K562 (cell line): ENCODE results near the gene KNCN. TPM values are rescaled to one million over a fixed set of nuclear protein-coding genes. Genes with fewer than 3 reads are reported as not detected.

ENCODE experiments used
- CHCHD3 ChIP-seq: fragments of 250-450 bp; sonication (Bioruptor Pico); IDR thresholded peaks from 2 replicates; pipeline ENCODE4 v2.1.2; 2022; ENCODE audit warnings: mild to moderate bottlenecking
- DDX20 ChIP-seq: fragments of 450-650 bp; IDR thresholded peaks from 2 replicates; pipeline ENCODE4 v1.6.1; 2016; ENCODE audit warnings: missing genetic modification characterization, low read depth, mild to moderate bottlenecking, missing compliant biosample characterization, moderate library complexity
- ETV6 ChIP-seq, 3 experiments: fragments of 150-350 bp in 1 of 3; sonication (generic) in 1 of 3; formaldehyde crosslinking in 1 of 3; IDR thresholded peaks; 2 replicates each; pipeline versions ENCODE4 v1.6.1 to v1.8.0; 2014 to 2022; ENCODE audit warnings: borderline replicate concordance in 2 of 3, low read depth in 2 of 3, antibody characterized with exemption in 1 of 3, low read length in 1 of 3, mild to moderate bottlenecking in 1 of 3, missing genetic modification reagents in 1 of 3
- FOS ChIP-seq: IDR thresholded peaks from 3 replicates; pipeline ENCODE4 v1.6.1; 2011; ENCODE audit not compliant: insufficient read length; ENCODE audit errors: extremely low read depth
- MYBL2 ChIP-seq, 2 experiments: fragments of 450-650 bp in 1 of 2; sonication (generic) in 1 of 2; formaldehyde crosslinking in 1 of 2; IDR thresholded peaks; 2 replicates each; pipeline versions ENCODE4 v1.6.1 to v1.8.1; 2017 to 2022; ENCODE audit warnings: borderline replicate concordance in 1 of 2, inconsistent platforms in 1 of 2, low read depth in 1 of 2, mild to moderate bottlenecking in 1 of 2, missing genetic modification reagents in 1 of 2, moderate library complexity in 1 of 2
- PCBP1 ChIP-seq: fragments of 200-400 bp; formaldehyde crosslinking; IDR thresholded peaks from 2 replicates; pipeline ENCODE4 v1.6.1; 2018; ENCODE audit warnings: mild to moderate bottlenecking, low read depth, low read length; ENCODE audit not compliant: poor library complexity, severe bottlenecking
- POLR2B ChIP-seq: fragments of 450-650 bp; IDR thresholded peaks from 2 replicates; pipeline ENCODE4 v1.6.1; 2018; ENCODE audit warnings: low read depth; ENCODE audit not compliant: partially characterized antibody
- SIRT6 ChIP-seq: IDR thresholded peaks from one replicate; pipeline ENCODE4 v1.6.1; 2012; ENCODE audit warnings: low read depth, mild to moderate bottlenecking, control low read depth, inconsistent platforms, low read length, moderate library complexity
- SMC3 ChIP-seq: conservative IDR thresholded peaks from 2 replicates; pipeline ENCODE4 v1.6.1; 2011; ENCODE audit warnings: low read depth, low read length, improper control_type of control experiment; ENCODE audit not compliant: insufficient read depth
- WHSC1 ChIP-seq: IDR thresholded peaks from one replicate; pipeline ENCODE4 v1.6.1; 2012; ENCODE audit warnings: low read length, control low read depth, inconsistent platforms
- ZBTB8A ChIP-seq: fragments of 450-650 bp; IDR thresholded peaks from 2 replicates; pipeline ENCODE4 v1.6.1; 2018; ENCODE audit warnings: mild to moderate bottlenecking, moderate library complexity; ENCODE audit not compliant: partially characterized antibody
- ZNF143 ChIP-seq: sonication (generic); formaldehyde crosslinking; IDR thresholded peaks from 2 replicates; pipeline ENCODE4 v1.9.0; 2022; ENCODE audit warnings: mild to moderate bottlenecking, missing genetic modification reagents
- polyA plus RNA-seq, 8 experiments: library from polyadenylated mRNA; depleted of rRNA in 4 of 8; stranded (reverse) in 5 of 8; unstranded in 3 of 8; fragments of >200 nt; fragmentation: Nextera tagmentation in 2 of 8; fragmentation: Illumina TruSeq in 1 of 8; extraction: Ambion mirVana in 2 of 8; extraction: Trizol in 1 of 8; gene quantifications; 2 replicates each; pipeline versions ENCODE4 v1.2.1 to v1.2.3, GENCODE V29; 2011 to 2014; ENCODE audit warnings: inconsistent platforms in 1 of 8, missing spikeins in 1 of 8
- total RNA-seq, 7 experiments: library from RNA; depleted of rRNA in 6 of 7; stranded (reverse); fragments of >200 nt in 6 of 7; fragmentation: Illumina TruSeq in 2 of 7; extraction: Trizol in 2 of 7; gene quantifications; 2 replicates each; pipeline versions ENCODE4 v1.2.1 to v1.2.3, GENCODE V29; 2011 to 2021; ENCODE audit warnings: low replicate concordance in 1 of 7
- TF ChIP-seq, protein P1 (sequence below), 2 experiments: IDR thresholded peaks; 2 replicates each; pipeline ENCODE4 v1.6.1; 2012; ENCODE audit warnings: improper control_type of control experiment in 2 of 2, low read depth in 2 of 2, low read length in 2 of 2, borderline replicate concordance in 1 of 2
- TF ChIP-seq, protein P2 (sequence below): fragments of 450-650 bp; IDR thresholded peaks from 2 replicates; pipeline ENCODE4 v1.6.1; 2017; ENCODE audit warnings: mild to moderate bottlenecking, moderate library complexity
- TF ChIP-seq, protein P3 (sequence below): sonication (generic); formaldehyde crosslinking; IDR thresholded peaks from 2 replicates; pipeline ENCODE4 v1.8.0; 2023; ENCODE audit warnings: mild to moderate bottlenecking, missing genetic modification reagents
- TF ChIP-seq, protein P4 (sequence below): fragments of 450-650 bp; formaldehyde crosslinking; IDR thresholded peaks from 2 replicates; pipeline ENCODE4 v1.4.0; 2020; ENCODE audit warnings: mild to moderate bottlenecking, moderate library complexity
- TF ChIP-seq, protein P5 (sequence below): IDR thresholded peaks from 2 replicates; pipeline ENCODE4 v1.6.1; 2016; ENCODE audit warnings: missing genetic modification characterization, missing compliant biosample characterization

KNCN gene
- total and polyA plus RNA-seq, 9 of the 15 experiments (the other 6 are each of a cell fraction or from before 2014, with no cell fraction given), result not detected

DNA sequence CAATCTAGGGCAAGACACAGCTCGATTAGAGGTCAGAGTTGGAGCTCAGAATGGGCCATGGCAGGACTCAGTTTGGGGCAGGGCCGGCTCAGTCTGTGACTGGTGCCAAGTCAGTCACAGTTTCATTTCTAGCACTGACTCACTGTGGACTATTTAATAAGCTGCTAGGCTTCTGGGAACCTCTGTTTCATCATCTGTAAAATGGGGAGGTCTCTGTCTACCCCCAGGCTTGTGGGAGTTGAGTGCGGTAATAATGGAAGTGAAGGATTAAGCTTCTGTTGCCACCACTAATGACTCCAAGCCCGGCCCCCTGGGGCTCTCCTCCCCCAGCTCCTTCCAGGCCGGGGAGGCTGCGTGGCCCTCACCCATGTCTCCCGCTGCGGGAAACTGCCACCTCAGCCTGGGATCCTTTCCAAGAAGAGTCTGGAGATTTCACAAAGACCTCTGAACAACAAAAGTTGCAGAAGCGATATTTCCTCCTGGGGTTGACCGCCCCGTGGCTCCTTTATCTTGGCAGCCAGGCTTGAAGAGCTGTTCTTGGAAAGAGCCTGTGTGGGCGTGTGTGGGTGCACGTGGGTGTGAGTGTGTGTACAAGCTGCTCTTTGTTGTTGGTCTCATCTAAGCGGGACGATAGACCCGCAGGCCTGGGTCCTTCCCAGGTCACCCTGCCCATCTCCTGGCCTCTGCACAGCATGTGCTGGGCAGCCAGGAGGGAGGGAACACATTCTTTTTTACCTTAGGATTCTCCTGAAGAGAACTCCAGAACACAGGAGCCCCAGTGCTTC, 29.1 kb downstream of the KNCN start (continued):
- TF ChIP-seq, protein P1, sequence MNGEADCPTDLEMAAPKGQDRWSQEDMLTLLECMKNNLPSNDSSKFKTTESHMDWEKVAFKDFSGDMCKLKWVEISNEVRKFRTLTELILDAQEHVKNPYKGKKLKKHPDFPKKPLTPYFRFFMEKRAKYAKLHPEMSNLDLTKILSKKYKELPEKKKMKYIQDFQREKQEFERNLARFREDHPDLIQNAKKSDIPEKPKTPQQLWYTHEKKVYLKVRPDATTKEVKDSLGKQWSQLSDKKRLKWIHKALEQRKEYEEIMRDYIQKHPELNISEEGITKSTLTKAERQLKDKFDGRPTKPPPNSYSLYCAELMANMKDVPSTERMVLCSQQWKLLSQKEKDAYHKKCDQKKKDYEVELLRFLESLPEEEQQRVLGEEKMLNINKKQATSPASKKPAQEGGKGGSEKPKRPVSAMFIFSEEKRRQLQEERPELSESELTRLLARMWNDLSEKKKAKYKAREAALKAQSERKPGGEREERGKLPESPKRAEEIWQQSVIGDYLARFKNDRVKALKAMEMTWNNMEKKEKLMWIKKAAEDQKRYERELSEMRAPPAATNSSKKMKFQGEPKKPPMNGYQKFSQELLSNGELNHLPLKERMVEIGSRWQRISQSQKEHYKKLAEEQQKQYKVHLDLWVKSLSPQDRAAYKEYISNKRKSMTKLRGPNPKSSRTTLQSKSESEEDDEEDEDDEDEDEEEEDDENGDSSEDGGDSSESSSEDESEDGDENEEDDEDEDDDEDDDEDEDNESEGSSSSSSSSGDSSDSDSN (IDR thresholded peaks at IDR 0.05; ENCODE audit: borderline replicate concordance in 1 of 2, low read depth in 2 of 2, low read length in 2 of 2), result peak; percentile 94 to 98; a peak in 3 of 4 replicates
- TF ChIP-seq, protein P2, sequence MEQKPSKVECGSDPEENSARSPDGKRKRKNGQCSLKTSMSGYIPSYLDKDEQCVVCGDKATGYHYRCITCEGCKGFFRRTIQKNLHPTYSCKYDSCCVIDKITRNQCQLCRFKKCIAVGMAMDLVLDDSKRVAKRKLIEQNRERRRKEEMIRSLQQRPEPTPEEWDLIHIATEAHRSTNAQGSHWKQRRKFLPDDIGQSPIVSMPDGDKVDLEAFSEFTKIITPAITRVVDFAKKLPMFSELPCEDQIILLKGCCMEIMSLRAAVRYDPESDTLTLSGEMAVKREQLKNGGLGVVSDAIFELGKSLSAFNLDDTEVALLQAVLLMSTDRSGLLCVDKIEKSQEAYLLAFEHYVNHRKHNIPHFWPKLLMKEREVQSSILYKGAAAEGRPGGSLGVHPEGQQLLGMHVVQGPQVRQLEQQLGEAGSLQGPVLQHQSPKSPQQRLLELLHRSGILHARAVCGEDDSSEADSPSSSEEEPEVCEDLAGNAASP, result no peak
- no peak for TF ChIP-seq WHSC1
- TF ChIP-seq DDX20 (tag), result no peak
- TF ChIP-seq CHCHD3 (CRISPR knock-in tag), result 0 out of 2 replicates have a peak, but pooled peaks have one; percentile 21
- TF ChIP-seq MYBL2 (IDR thresholded peaks at IDR 0.05; ENCODE audit: low read depth), result no peak
- TF ChIP-seq MYBL2 (CRISPR knock-in tag; IDR thresholded peaks at IDR 0.05; ENCODE audit: borderline replicate concordance), result no peak
- TF ChIP-seq FOS, result no peak
- TF ChIP-seq, protein P3, sequence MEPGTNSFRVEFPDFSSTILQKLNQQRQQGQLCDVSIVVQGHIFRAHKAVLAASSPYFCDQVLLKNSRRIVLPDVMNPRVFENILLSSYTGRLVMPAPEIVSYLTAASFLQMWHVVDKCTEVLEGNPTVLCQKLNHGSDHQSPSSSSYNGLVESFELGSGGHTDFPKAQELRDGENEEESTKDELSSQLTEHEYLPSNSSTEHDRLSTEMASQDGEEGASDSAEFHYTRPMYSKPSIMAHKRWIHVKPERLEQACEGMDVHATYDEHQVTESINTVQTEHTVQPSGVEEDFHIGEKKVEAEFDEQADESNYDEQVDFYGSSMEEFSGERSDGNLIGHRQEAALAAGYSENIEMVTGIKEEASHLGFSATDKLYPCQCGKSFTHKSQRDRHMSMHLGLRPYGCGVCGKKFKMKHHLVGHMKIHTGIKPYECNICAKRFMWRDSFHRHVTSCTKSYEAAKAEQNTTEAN (CRISPR knock-in tag), result peak; percentile 71; the same call in 1 of the 2 replicates
- TF ChIP-seq SIRT6, result no peak
- peak; percentile 25; the same call in 1 of the 2 replicates for TF ChIP-seq SMC3
- TF ChIP-seq ETV6 (IDR thresholded peaks at IDR 0.05; ENCODE audit: borderline replicate concordance in 1 of 2, low read depth in 2 of 2, low read length in 1 of 2), result peak in 1 of 2 experiments; percentile 83; a peak in 3 of 4 replicates
- TF ChIP-seq ETV6 (CRISPR knock-in tag; IDR thresholded peaks at IDR 0.05; ENCODE audit: borderline replicate concordance), result no peak
- TF ChIP-seq POLR2B, result no peak
- TF ChIP-seq, protein P4, sequence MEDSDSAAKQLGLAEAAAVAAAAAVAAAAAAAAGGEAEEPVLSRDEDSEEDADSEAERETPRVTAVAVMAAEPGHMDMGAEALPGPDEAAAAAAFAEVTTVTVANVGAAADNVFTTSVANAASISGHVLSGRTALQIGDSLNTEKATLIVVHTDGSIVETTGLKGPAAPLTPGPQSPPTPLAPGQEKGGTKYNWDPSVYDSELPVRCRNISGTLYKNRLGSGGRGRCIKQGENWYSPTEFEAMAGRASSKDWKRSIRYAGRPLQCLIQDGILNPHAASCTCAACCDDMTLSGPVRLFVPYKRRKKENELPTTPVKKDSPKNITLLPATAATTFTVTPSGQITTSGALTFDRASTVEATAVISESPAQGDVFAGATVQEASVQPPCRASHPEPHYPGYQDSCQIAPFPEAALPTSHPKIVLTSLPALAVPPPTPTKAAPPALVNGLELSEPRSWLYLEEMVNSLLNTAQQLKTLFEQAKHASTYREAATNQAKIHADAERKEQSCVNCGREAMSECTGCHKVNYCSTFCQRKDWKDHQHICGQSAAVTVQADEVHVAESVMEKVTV (CRISPR knock-in tag), result no peak
- TF ChIP-seq ZBTB8A, result no peak
- TF ChIP-seq PCBP1, result no peak
- no peak for TF ChIP-seq ZNF143
- TF ChIP-seq, protein P5, sequence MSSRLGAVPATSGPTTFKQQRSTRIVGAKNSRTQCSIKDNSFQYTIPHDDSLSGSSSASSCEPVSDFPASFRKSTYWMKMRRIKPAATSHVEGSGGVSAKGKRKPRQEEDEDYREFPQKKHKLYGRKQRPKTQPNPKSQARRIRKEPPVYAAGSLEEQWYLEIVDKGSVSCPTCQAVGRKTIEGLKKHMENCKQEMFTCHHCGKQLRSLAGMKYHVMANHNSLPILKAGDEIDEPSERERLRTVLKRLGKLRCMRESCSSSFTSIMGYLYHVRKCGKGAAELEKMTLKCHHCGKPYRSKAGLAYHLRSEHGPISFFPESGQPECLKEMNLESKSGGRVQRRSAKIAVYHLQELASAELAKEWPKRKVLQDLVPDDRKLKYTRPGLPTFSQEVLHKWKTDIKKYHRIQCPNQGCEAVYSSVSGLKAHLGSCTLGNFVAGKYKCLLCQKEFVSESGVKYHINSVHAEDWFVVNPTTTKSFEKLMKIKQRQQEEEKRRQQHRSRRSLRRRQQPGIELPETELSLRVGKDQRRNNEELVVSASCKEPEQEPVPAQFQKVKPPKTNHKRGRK (tag), result no peak
